Urinary bladder (tissue), 4 donors: ENCODE results near the gene PGPEP1. TPM values are rescaled to one million over a fixed set of nuclear protein-coding genes. Genes with fewer than 3 reads are reported as not detected.
"Not testable (repeated sequence)": the region's sequence is repeated elsewhere in the genome, so short reads cannot be mapped to it uniquely, and the experiment has no call there.

Experiments used
- DNase-seq: peaks from one replicate; pipeline ENCODE4 v3.0.0-alpha.2; 2015; ENCODE audit errors: extremely low spot score
- H3K27ac ChIP-seq: one replicate; pipeline ENCODE4 v1.5.1; 2013; ENCODE audit warnings: low read depth, mild to moderate bottlenecking, moderate library complexity
- H3K36me3 ChIP-seq: one replicate; pipeline ENCODE4 v1.6.1; 2013; ENCODE audit warnings: mild to moderate bottlenecking, moderate library complexity; ENCODE audit not compliant: insufficient read depth
- H3K4me1 ChIP-seq: one replicate; pipeline ENCODE4 v1.6.1; 2013; ENCODE audit warnings: mild to moderate bottlenecking, moderate library complexity; ENCODE audit not compliant: insufficient read depth
- H3K4me3 ChIP-seq: one replicate; pipeline ENCODE4 v1.5.1; 2013; ENCODE audit warnings: low read depth, low read length
- WGBS: extraction: QIAGEN DNeasy Blood & Tissue Kit; methylation state at CpG from one replicate; pipeline ENCODE4 v1.1.7; 2013; 5-methylcytosine and 5-hydroxymethylcytosine counted together
- polyA plus RNA-seq: library from polyadenylated mRNA; stranded (reverse); fragments of 200-250 nt; gene quantifications from one replicate; pipeline ENCODE4 v1.2.3, GENCODE V29; 2013
- total RNA-seq: library from RNA; depleted of rRNA; stranded (reverse); fragments of >200 nt; gene quantifications from one replicate; pipeline ENCODE4 v1.2.3, GENCODE V29; 2014
- donor health status: healthy with polysubstance abuse.
- donor health status: healthy.

Gene PGPEP1
- total and polyA plus RNA-seq, 2 donors = 13.9 to 19.0 TPM

GRCh38 chr19:18312092-18312534, 28.3 kb upstream of the PGPEP1 start:
- no peak overlapping the region for H3K4me3 ChIP-seq
- H3K27ac ChIP-seq = no peak overlapping the region
- H3K36me3 ChIP-seq = peaks cover 2% of the 10 kb centered on the region
- no peaks in the 10 kb centered on the region for H3K4me1 ChIP-seq
- DNase-seq = no peak
- WGBS = 92% methylated on average over 11 of the region's 11 CpGs

DNA sequence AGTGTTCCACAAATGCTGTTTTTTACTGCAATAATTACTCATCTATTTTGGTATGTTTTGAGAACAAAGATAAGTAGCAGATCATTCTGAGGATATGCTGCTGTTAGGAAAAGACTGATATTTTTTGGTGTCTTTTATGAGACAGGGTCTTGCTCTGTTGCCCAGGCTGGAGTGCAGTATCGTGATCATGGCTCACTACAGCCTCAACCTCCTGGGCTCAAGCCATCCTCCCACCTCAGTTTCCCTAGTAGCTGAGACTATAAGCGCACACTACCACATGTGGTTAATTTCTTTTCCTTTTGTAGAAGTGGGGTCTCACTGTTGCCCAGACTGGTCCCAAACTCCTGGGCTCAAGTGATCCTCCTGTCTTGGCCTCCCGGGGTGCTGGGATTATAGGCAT, 27.0 kb upstream of the PGPEP1 start:
- Histone ChIP-seq H3K4me3 (no peak overlapping the region), H3K36me3 (peaks cover 2% of the 10 kb centered on the region), H3K27ac (no peak overlapping the region), H3K4me1 (no peaks in the 10 kb centered on the region)
- no peak for DNase-seq
- 87% methylated on average over 3 of the region's 3 CpGs for WGBS

- Histone ChIP-seq H3K36me3 (no peaks in the 10 kb centered on the region), H3K27ac (peak overlapping the region; percentile 54), H3K4me3 (no peak overlapping the region), H3K4me1 (peaks cover 3% of the 10 kb centered on the region)
- DNase-seq = no peak
- WGBS = 68% methylated on average over 18 of the region's 18 CpGs
Observed at GRCh38 chr19:18317961-18318800, 22.2 kb upstream of the PGPEP1 start.

DNA sequence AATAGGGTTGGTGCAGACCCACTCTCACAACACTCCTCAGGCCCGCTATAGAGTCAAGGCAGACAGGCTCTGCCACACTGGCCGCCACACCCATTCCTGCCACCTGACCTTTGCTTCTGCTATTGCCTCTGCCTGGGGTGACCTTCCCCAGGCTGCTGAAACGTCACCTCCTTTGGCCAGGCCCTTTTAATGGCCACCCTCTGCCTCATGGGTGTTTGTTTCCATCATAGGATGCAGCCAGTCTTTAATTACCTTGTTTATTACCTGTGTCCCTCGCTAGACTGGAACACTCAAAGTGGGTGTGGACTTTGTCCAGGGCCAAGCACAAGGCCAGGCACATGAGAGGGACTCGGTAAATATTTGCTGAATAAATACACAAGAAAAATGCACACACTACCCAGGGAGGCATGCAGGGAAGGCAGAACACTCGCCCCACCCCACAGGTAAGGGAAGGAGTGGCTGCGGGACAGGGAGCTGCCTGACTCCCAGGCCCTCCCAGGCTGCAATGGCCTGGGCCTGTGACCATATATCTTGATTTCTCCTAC, 20.7 kb upstream of the PGPEP1 start:
- no peak for DNase-seq
- Histone ChIP-seq H3K27ac (peak overlapping the region; percentile 30), H3K4me1 (peaks cover 3% of the 10 kb centered on the region), H3K36me3 (no peaks in the 10 kb centered on the region), H3K4me3 (no peak overlapping the region)
- WGBS = 81% methylated on average over 7 of the region's 7 CpGs

DNA sequence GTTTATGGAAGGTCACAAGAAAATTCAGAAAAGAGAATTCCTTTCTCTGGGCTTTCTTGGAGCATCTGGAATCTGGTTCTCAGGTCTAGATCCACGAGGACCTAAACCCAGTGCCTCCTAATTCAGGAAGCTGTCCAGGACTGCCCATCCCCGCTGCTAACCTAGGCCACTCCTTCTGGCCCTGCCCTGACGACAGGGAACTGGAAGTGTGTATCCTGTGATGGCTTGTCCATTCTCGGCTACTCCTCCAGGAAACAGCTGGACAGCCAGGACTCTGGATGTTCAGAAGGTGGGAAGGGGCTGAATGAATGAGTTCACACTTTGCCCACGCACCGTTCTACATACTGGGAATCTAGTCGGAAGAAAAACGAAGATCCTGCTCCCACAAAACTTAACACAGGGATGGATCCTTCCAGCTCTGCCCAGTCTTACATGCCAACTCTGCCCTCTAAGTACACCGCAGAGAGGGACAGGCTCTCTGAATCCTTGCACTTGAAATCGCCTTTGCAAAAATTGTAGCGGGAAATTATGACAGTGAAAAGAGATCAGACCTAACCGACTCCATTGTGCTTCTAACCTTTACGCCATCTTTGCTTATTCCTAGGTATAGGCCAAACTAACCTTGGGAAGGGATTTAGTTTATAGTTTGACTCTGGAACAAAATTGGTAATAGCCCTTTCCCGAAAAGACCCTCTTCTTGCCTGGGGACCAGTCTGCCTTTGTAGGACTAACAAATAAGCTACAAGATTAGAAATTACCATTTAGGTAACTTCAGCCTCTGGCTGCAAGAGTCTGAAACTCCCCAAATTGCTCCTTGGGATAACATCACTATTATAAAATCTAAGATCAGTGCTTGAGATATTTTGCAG, 19.3 kb upstream of the PGPEP1 start:
- no peaks in the 10 kb centered on the region for H3K36me3 ChIP-seq
- H3K4me3 ChIP-seq = no peak overlapping the region
- H3K27ac ChIP-seq = no peak overlapping the region
- WGBS = 53% methylated on average over 14 of the region's 14 CpGs
- H3K4me1 ChIP-seq = peaks cover 3% of the 10 kb centered on the region
- DNase-seq = no peak

DNA sequence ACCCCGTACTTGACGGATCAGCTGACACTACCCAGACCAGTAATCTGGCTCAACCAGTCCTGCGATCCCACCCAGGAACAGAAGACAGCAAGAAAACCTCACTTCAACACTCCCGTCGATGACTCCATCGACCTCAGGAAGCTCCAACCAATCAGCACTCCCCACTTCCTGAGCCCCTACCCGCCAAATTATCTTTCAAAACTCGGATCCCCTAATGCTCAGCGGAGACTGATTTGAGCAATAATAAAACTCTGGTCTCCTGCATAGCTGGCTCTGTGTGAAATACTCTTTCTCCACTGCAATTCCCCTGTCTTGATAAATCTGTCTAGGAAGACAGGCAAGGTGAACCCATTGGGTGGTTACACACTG, 18.7 kb upstream of the PGPEP1 start:
- WGBS = 11% methylated on average over 9 of the region's 9 CpGs
- no peak overlapping the region for H3K4me3 ChIP-seq
- DNase-seq = no peak
- no peaks in the 10 kb centered on the region for H3K36me3 ChIP-seq
- peak overlapping the region; percentile 39 for H3K27ac ChIP-seq
- peaks cover 3% of the 10 kb centered on the region for H3K4me1 ChIP-seq

DNA sequence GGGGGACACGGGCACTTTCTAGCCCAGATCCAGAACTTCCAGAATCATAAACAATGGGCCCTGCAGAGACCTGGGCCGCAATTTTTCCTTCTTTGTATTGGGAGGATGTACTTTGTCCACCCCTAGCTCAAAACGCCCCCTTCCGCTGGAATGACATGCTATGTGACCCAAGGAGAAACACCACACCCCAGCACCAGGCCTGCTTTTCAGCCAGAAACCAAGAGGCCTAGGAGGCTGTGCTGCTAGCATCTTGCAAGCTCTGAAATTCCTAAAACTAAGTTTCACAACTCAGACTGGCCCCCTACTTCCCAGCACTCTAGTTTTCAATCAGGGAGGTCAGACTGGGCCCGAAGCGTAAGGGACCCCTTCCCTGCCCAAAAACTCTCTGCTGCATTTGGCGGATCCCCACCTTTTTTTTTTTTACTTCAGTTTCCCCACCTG, 18.1 kb upstream of the PGPEP1 start:
- WGBS = 2% methylated on average over 7 of the region's 7 CpGs
- Histone ChIP-seq H3K4me1 (peaks cover 3% of the 10 kb centered on the region), H3K4me3 (peak overlapping the region; percentile 38), H3K27ac (peak overlapping the region; percentile 59), H3K36me3 (no peaks in the 10 kb centered on the region)
- no peak for DNase-seq

- H3K4me3 ChIP-seq = peak within 1 kb of the TSS; percentile 38
- H3K4me1 ChIP-seq = peaks cover 3% of the 10 kb centered on the region
- H3K27ac ChIP-seq = peak within 1 kb of the TSS; percentile 76
- WGBS = under 1% methylated on average over 75 of the region's 75 CpGs
- peak; percentile 95 for DNase-seq
- no peaks in the 10 kb centered on the region for H3K36me3 ChIP-seq
Observed at GRCh38 chr19:18322759-18323460, 17.5 kb upstream of the PGPEP1 start, which contains the start of gene LSM4. Gene LSM4, minus strand, starts transcription at chr19:18323076. Its CDS starts 56 bp downstream, at chr19:18323020.

GRCh38 chr19:18324373-18324731, 16.0 kb upstream of the PGPEP1 start:
- not testable (repeated sequence) for H3K4me3 ChIP-seq, H3K36me3 ChIP-seq, H3K27ac ChIP-seq, H3K4me1 ChIP-seq, DNase-seq
- 41% methylated on average over 6 of the region's 6 CpGs for WGBS

DNA sequence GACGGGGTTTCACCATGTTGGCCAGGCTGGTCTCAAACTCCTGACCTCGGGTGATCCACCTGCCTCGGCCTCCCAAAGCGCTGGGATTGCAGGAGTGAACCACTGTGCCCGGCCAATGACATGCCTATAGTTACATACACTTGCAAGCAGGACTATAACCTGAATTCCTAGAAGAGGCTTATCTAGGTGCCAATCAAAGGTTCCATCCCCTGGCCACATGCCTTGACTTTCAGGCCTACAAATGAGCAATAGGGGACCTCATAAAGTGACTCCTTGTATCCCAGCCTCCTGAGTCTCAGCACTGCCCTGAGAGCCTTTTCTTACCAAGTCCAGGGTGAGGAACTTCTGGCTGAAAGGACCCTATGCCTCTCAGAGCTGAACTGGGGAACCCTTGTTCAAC, 13.6 kb upstream of the PGPEP1 start:
- no peak for DNase-seq
- no peak overlapping the region for H3K27ac ChIP-seq
- no peaks in the 10 kb centered on the region for H3K36me3 ChIP-seq
- H3K4me1 ChIP-seq = peaks cover 3% of the 10 kb centered on the region
- H3K4me3 ChIP-seq = no peak overlapping the region
- WGBS = 93% methylated on average over 5 of the region's 5 CpGs

DNA sequence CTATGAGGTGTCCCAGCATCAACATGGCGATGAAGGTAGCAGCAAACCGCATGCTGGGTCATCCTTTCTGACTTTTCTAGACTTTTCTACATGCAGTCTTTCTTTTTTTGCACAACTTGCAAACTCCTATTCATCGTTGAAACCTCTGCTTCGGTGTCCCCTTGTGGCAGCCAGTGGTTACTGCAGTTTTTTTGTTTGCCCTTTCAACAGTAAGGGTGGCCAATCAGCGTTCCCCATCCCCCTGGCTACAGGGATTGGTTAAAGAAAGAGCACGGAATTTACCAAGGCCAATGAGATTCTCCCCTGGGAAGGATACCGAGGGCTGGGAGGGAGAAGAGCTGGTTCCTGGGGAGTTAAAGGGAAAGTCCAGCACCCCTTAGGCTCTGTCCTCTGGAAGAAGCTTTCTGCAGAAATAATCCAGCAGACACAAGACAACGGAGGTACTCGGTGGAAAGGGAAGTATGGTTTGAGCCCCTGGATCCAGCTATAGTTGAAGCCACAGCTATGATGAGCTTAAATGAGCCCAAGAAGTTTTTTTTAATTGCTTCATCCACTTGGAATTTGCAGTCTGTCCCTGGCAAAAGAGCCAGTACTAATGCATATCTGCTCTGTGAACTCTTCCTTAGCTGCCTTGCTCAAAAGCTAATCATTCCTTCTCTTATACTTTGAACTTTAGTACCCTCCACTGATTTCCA, 11.9 kb upstream of the PGPEP1 start:
- 3% methylated on average over 9 of the region's 9 CpGs for WGBS
- peak; percentile 96 for DNase-seq
- Histone ChIP-seq H3K4me1 (no peaks in the 10 kb centered on the region), H3K4me3 (no peak overlapping the region), H3K27ac (no peak overlapping the region), H3K36me3 (no peaks in the 10 kb centered on the region)

DNA sequence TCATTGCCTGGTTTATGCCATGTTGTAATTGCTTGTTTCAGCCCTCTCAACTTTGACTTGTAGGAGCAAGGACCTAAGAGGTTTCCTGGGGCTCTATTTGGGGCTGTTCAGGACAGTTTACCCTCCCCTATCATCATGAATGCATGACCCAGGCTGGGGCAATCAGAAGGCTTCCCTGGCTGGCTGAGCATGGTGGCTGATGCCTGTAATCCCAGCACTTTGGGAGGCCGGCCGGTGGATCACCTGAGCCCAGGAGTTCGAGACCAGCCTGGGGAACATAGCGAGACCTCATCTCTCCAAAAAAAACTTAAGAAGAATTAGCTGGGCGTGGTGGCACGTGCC, 11.4 kb upstream of the PGPEP1 start:
- WGBS = 53% methylated on average over 6 of the region's 6 CpGs

DNA sequence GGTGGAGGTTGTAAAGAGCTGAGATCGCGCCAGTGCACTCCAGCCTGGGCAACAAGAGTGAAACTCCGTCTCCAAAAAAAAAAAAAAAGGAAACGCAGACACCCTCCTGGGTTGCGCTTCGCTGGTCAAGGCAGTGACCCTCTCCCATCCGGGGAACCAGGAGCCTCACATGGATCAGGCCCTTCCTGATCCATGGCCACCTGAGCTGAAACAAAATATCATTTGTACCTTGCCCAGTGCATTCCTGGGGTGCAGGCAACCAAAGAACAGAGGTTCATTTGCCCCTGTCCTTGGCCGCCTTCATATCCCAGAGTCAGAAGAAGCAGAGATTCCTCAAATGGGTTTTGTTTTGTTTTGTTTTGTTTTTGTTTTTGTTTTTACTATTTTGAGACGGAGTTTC, 9.5 kb upstream of the PGPEP1 start:
- WGBS = 89% methylated on average over 9 of the region's 9 CpGs
- no peak for DNase-seq
- no peaks in the 10 kb centered on the region for H3K4me1 ChIP-seq
- no peak overlapping the region for H3K4me3 ChIP-seq
- H3K36me3 ChIP-seq = no peaks in the 10 kb centered on the region
- H3K27ac ChIP-seq = no peak overlapping the region

More for the DNA sequence above, 11.4 kb upstream of the PGPEP1 start:
- Histone ChIP-seq H3K27ac (no peak overlapping the region), H3K36me3 (no peaks in the 10 kb centered on the region), H3K4me3 (no peak overlapping the region), H3K4me1 (no peaks in the 10 kb centered on the region)
- DNase-seq = no peak
